NCI-H345 treated with DMSO at 0.1 percent for 48 hours (cell line): ENCODE results near the gene SEBOX.
A peak's percentile ranks its signal among the peaks of the same experiment; 100 is the strongest.

ENCODE experiments used
- DNase-seq: peaks from one replicate; lab custom pipeline; 2025; ENCODE audit not compliant: unreplicated experiment; lab: John Stamatoyannopoulos, UW

The SEBOX gene

GRCh38 chr17:28364665-28365363 lies at the start of gene SEBOX:
Gene SEBOX (minus strand): TSS chr17:28365199. CDS start chr17:28365151, 48 bp downstream.
- DNase-seq, result no peak

- DNase-seq, result no peak
Observed at GRCh38 chr17:28413804-28414203, 48.8 kb upstream of the SEBOX start.

GRCh38 chr17:28412099-28412498 lies 47.1 kb upstream of the SEBOX start:
- no peak for DNase-seq

GRCh38 chr17:28407974-28408306 lies 42.9 kb upstream of the SEBOX start:
- no peak for DNase-seq

- peak; percentile 58 for DNase-seq
Observed at GRCh38 chr17:28407130-28407973, 42.4 kb upstream of the SEBOX start.

GRCh38 chr17:28406473-28406814 lies 41.4 kb upstream of the SEBOX start:
- peak; percentile 39 for DNase-seq

- DNase-seq, result peak; percentile 74
Observed at GRCh38 chr17:28405632-28406472, 40.9 kb upstream of the SEBOX start, which contains the start of gene SLC46A1. Gene SLC46A1 (minus strand): TSS chr17:28406212. CDS start chr17:28406114, 98 bp downstream.

- no peak for DNase-seq
Observed at GRCh38 chr17:28404812-28405570, 40.0 kb upstream of the SEBOX start.

- no peak for DNase-seq
Observed at GRCh38 chr17:28404461-28404811, 39.4 kb upstream of the SEBOX start.

GRCh38 chr17:28404007-28404406 lies 39.0 kb upstream of the SEBOX start:
- no peak for DNase-seq

- no peak for DNase-seq
Observed at GRCh38 chr17:28402844-28403243, 37.8 kb upstream of the SEBOX start.

- no peak for DNase-seq
Observed at GRCh38 chr17:28402224-28402630, 37.2 kb upstream of the SEBOX start.

GRCh38 chr17:28399808-28400207 lies 34.8 kb upstream of the SEBOX start:
- no peak for DNase-seq

- DNase-seq, result no peak
Observed at GRCh38 chr17:28398280-28398981, 33.4 kb upstream of the SEBOX start.

- no peak for DNase-seq
Observed at GRCh38 chr17:28397687-28398279, 32.8 kb upstream of the SEBOX start.

GRCh38 chr17:28397275-28397674 lies 32.3 kb upstream of the SEBOX start:
- no peak for DNase-seq

- no peak for DNase-seq
Observed at GRCh38 chr17:28396635-28397239, 31.7 kb upstream of the SEBOX start.

GRCh38 chr17:28395968-28396367 lies 31.0 kb upstream of the SEBOX start:
- no peak for DNase-seq

- DNase-seq, result no peak
Observed at GRCh38 chr17:28395426-28395825, 30.4 kb upstream of the SEBOX start.
